Endothelial cell of umbilical vein (primary cell): Measurements from ENCODE around the gene CDC42EP4.

ENCODE experiments used
- CTCF ChIP-seq, 2 donors: IDR thresholded peaks; 1 replicate in 1 of 2; 2 replicates in 1 of 2; pipeline ENCODE4 v1.5.1; 2011; ENCODE audit warnings: low read length in 2 of 2, mild to moderate bottlenecking in 2 of 2, moderate library complexity in 2 of 2, control low read depth in 1 of 2, inconsistent platforms in 1 of 2, low read depth in 1 of 2; ENCODE audit not compliant: insufficient read depth in 1 of 2; ENCODE audit errors: extremely low read depth in 1 of 2
- POLR2A ChIP-seq: IDR thresholded peaks from 2 replicates; pipeline ENCODE4 v1.6.1; 2012; ENCODE audit warnings: low read depth, mild to moderate bottlenecking, control low read depth, low read length

GRCh38 chr17:73292031-73292531 is 19.7 kb downstream of the CDC42EP4 start:
- TF ChIP-seq POLR2A, result no peak
- no peak for TF ChIP-seq CTCF (IDR thresholded peaks at IDR 0.05; ENCODE audit: extremely low read depth in 1 of 2, insufficient read depth in 1 of 2, low read depth in 1 of 2, low read length in 2 of 2)
